GM23248 (cell line): ENCODE data around the gene SERPINA5.

ENCODE experiments used
- EZH2 ChIP-seq: fragments of 200-600 bp; sonication (generic); IDR thresholded peaks from 2 replicates; pipeline ENCODE4 v1.6.1; 2018; ENCODE audit warnings: antibody characterized with exemption, mild to moderate bottlenecking; ENCODE audit not compliant: insufficient read depth, poor library complexity, severe bottlenecking
- EZH2phosphoT487 ChIP-seq: fragments of 200-600 bp; sonication (generic); IDR thresholded peaks from 2 replicates; pipeline ENCODE4 v1.6.1; 2018; ENCODE audit warnings: antibody characterized with exemption, moderate library complexity, mild to moderate bottlenecking, low read depth; ENCODE audit not compliant: insufficient read depth

DNA sequence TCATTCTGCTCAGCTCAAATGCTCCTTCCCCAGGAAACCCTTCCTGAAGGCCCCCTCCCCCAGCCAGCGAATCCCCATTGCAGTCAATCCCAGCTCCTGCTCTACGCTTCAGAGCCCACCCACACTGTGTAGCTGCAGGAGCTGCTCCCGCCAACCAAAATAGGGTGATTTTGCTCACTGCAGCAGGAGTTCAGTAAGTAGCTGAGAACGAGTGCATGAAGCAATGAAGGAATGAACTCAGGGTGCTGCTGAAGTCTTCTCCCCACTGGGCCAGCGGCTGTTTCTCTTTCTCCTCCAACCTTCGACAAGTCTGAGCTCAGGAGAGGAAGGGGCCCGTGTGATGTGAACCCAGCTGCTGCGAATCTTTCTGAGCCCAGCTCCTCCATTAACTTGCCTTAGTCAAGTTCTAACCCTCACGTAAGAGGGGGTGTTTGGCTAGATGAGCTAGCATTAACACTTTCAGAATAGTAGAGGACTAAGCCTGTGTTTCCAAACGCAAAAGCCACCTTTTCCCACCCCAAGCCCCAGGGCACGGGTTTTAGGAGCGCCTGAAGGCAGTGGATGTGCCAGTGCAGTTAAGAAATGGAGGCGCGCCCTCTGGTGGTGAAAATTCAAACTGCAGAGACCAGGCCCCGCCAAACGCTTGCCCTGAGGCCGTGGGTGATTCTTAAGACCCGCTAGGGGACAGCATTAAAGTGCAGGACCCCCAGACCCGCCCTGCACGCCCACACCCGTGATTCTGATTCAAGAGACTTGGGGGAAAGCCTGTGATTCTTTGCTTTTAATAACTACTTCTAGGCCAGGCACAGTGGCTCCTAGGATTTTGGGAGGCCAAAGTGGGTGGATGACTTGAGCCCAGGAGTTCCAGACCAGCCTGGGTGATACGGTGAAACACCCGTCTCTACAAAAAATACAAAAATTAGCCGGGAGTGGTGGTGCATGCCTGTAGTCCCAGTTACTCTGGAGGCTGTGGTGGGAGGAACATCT, 31.9 kb upstream of the SERPINA5 start:
- TF ChIP-seq EZH2 (no peak), EZH2phosphoT487 (no peak)
